GM21367 (cell line): ENCODE results near the gene CACNA1S.

Experiments
- ATAC-seq: cut with Tn5 transposase; IDR thresholded peaks from one replicate; pipeline ENCODE4 v1.9.1; 2021; ENCODE audit not compliant: unreplicated experiment

Gene CACNA1S

DNA sequence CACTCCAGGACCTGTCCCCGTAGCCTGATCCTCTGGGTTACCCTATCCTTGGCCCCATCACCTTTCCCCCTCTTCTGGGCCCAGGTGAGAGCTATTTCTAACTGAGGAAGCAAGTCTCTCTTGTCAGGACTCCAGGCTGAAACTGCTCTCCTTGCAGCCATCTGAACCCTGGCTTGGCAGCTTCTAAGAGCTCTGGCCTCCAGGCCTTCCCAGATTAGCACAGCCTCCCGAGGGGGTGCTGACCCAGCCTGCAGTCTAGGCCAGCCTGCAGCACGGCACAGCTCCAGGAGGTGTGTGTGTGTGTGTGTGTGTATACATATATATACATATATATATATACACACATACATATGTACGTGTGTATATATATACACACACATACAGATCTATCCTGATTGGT, 17.4 kb downstream of the CACNA1S start:
- no peak for ATAC-seq

DNA sequence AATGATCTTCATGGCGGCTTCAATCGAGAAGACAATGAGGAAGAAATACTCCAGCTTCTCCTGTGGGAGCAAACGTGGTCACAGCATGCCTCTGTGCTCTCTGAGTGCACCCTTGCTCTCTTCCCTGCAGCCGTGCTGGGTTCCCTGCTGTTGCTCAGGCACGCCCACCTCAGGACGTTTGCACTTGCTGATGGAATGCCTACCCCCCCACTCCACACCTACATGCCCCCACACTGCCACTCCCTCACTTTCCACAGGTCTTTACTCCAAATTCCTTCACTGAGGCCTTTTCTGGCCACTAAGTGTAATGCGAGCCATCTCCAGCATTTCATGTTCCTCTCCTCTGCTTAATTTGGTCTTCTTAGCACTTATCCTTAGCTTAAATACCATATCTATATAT, 18.3 kb downstream of the CACNA1S start:
- no peak for ATAC-seq

DNA sequence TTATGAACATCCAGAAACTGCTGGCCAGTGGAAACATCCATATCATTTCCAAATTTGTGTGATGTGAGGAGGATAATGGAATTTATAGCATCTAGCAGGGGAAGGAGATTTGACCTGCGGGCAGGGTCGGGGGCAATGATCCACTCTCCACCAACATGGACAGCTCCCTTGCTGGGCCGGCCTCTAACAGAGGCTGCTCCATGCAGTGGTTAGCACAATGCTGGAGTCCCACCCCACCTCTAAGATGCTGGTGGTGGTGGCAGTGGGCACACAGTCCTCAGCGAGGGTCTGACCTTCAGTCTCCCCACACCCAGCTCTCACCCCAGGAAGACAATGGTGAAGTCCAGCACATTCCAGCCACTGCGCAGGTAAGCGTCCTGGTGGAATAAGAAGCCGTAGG, 18.7 kb downstream of the CACNA1S start:
- ATAC-seq: no peak

DNA sequence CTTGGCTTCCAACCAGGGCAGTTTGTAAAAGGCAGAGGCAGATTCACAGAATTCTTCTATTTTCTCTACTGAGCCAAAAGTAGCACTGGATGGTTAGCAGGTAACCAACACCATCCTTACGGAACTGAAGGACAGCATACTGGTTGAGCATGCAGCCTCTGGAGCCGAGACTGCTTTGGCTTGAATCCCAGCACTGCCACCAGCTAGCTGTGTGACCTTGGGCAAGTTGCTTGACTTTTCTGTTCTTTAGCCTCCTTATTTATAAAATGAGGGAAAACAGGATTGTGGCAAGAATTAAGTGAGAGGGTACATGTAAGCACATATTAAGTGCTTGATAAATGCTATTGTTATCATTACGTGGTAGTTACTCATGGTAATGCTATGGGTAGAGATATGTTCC, 19.5 kb downstream of the CACNA1S start:
- no peak for ATAC-seq

DNA sequence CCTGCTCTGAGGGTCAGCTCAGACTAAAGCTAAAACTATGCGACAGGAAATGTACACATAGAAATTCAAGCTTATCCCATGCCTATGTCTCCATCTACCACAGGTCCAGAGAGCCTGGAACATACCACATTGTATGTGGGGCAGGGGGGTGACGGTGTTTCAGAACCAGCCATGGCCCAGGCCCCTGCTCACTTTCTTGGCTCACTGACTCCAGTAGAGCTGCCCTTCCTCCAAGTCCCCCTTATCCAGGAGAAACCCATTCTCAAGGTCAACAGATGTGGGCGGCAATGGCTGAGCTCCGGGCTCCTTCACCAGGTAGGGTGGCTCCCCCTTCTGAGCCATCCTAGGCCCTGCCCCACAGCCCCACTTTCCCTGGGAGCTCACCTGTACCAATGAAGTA, 21.0 kb downstream of the CACNA1S start:
- no peak for ATAC-seq

DNA sequence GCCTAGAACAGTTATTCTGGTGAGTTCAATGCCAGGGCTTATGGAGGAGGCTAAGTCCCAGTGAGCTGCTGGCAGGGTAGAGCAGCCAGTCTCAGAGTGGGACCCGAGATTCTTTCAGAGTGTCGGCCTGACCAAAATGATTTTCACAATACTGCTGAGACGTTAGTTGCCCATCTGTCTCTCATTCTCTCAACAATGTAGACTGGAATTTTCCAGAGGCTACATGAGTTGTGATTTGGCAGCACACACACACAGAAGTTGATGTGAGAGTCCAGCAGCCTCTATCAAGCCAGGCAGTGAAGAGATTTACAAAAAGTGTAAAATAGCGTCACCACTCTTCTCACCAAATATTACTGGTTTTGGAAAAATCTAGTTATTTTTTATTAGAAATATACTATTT, 21.7 kb downstream of the CACNA1S start:
- ATAC-seq: no peak

DNA sequence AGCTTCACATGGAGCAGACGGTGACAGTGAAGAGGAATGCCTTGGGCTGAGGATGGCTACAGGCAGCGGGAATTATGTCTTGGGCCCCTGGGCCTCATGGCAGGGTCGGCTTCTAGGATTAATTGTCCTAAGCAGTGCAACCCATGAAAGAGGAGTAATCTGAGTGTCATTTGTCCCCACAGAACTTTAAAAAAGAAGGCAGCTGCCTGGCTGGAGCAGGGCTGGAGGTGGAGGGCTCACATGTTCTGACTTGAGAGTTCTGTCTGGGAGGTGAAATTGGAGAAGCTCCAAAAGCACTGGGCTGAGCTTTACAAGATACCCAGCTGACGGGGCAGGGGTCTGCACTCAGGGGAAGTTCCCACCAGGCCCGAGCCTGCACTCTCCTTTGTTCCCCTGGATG, 22.6 kb downstream of the CACNA1S start:
- no peak for ATAC-seq

DNA sequence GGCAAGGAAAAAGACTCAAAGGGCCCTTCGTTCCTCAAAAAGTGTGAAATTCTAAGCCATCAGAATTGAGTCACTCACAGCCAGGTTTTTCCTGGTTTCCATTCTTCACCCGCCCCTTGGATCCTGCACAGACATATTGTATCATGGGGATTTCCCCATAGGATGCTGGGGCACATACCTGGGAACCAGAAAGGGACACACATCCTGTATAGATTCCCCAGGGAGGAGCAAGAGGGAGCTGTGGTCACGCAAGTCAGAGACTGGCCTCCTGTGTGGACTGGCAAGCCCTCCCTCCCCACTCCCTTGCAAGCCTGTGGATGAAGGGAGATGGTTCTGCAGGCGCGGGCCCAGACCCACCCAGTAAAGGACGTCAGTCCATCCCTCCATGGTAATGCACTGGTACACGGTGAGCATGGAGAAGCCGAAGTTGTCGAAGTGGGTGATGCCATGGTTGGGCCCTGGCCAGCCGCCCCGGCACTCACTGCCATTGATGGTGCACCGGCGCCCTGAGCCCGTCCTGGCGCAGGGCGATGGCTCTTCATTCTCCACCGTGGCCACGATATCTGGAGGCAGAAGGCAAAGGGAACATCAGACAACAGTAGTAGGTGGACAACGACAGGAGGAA, 23.2 kb downstream of the CACNA1S start:
- ATAC-seq: no peak

DNA sequence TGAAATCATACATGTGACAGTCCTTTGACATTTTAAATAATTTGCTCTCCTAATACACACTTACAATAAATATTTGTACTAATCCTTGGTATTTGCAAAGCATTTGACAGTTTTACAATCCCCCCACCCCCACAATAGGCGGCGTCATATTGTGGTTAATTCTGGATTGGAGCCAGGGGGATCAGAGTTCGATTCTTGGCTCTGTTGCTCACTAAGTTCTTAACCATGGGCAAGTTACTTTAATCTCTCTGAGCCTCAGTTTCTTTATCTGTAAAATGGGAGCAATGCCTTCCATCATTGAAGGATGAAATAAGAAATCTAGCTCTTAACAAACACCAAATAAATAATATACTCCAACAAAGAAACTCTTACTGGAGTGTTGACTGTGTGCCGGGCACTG, 23.8 kb downstream of the CACNA1S start:
- ATAC-seq: no peak

DNA sequence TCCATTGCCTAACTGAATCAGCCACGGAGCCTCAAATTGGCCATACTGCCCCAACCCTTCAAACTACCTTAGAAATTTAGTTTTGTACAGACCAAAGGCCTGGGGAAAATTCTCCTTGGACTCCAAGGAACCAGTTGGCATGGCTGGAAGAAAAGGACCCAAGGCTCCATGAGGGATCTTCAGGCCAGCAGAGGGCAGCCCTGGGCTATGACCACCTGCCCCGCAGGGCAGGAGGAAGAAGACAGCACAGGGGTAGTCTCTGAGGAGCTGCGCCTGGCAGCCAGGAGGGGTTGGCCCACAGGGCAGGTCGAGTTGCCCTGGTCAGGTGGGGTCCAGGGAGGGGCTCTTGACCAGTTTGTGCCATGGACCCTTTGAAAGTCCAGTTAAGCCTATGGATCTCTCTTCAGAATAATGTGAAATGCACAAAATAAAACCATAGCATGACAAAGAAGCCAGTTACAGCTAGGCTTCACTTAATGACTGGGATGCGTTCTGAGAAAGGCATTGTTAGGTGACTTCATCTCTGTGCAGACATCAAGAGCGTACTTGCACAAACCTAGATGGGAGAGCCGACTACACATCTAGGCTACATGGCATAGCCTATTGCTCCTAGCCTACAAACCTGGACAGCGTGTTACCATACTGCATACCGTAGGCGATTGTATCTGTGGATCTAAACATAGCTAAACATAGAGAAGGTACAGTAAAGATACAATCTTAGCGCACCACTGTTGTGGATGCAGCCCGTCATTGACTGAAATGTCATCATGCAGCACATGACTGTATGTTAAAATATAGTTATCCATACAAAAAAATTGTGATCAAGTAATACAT, 26.1 kb downstream of the CACNA1S start:
- ATAC-seq: no peak

DNA sequence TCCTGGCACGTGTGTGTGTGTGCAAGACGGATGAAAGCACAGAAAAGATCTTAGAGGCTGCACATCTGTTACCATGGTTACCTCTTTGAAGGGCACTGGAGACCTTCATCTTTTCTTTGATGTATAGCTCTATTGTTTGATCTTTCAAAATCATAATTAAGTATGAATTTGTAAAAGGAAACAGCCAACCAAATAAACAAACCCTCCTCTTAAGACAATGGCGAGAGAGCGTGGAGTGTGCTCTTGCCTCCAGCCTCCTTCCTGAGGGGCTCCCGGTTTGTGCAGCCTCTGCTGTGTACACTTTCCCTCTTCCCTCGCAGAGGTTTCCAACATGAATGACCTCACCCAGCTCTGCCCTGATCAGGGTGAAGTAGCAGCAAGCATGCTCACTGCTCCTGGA, 27.9 kb downstream of the CACNA1S start:
- no peak for ATAC-seq

DNA sequence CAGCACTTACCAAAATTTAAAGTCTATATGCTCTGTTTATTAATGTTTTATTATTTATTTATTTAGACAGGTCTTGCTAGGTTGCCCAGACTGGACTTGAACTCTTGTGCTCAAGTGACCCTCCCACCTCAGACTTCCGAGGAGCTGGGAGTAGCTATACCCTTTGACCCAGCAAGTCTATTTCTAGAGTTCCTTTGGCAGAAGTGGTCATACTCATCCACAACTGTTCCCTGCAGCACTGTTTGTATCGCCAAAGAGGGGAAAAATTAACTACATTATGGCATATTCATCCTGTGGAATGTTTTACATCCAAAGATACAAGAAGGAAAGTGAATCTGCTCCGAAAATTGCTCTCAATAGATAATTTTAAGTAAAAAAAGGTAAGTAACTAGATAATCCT, 28.5 kb downstream of the CACNA1S start:
- no peak for ATAC-seq

DNA sequence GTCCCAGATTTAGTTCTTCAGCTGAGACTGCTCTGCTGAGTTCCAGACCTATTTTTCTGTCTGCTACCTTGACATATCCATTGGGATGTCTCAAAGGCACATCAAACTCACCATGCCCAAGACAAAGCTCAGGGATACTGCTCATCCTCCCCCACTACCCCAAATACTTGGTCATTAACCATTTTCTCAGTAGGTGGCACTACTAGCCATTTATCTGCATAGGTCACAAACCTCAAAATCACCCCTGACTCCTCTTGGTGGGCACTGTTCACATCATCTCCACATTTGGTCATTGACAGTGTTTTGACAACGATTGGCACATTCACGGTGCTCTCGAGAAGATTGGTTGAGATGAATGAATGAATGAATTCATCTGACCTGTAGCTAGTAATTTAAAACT, 32.1 kb downstream of the CACNA1S start:
- no peak for ATAC-seq

DNA sequence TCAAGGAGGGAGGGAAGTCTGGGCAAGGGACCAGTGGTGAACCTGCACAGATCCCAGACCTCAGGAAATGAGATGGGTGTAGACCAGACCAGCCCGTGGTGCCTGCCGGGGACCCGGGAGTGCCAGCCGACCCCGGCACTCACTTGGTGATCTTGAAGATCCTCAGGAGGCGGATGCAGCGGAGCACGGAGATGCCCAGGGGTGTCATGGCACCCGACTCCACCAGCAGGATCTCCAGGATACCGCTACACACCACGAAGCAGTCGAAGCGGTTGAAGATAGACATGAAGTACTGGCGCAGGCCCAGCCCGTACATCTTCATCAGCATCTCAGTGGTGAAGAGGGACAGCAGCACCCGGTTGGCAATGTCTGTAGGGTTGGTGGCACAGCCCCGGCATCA, 34.5 kb downstream of the CACNA1S start:
- no peak for ATAC-seq

DNA sequence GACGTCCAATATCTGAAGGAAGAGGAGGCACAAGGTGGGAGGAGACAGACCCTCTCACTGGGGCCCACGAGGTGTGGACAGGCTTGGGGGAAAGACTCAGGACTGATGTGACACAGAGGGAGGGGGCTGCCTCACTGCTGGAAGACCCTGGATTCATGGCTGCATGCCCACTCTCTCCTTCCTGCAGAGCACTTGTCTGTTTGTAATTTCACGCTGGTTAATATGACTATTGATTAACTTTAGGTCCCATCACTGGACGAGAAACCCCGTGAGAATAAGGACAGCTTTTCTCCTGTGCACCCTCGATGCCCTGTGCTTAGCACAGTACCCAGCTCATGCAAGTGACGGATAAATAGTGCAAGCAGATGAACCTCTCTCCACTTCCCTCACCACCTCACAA, 35.1 kb downstream of the CACNA1S start:
- no peak for ATAC-seq

DNA sequence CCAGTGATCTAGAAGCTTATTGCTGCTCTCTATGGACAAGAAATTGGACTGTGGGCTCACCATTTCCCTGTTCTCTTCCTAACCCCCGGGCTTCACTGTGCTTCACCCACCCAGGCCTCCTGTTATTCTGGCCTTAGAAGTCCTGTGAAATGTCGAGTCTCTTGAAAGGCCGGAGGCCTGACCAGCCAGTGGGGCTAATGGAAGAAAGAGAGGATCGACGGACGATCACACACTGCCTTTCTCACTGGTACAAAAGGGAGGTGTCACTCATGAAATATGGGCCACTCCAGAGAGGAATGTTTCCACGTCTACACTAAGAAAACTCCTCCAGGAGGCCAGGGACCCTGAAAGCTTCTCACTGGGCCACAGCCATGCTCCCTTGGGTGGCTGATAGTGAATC, 36.1 kb downstream of the CACNA1S start:
- no peak for ATAC-seq

DNA sequence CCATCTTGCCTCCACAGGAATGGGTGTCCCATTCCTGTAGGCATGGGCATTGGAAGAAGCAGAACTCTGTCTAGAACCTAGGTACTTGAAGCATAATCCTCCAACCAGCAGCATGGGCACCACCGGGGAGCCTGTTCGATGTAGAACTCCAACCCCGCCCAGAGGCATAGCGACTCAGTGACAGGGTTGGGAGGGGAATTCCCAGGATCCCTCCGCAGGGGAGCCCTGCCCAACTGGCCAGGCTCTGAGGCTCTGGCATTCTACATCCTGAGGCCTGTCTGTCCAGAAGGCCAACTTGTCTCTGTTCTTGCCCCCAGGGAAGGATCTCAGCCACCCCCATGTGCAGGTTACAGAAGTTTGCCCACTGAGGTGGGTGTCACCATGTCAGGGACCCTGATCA, 38.2 kb downstream of the CACNA1S start:
- ATAC-seq: no peak

DNA sequence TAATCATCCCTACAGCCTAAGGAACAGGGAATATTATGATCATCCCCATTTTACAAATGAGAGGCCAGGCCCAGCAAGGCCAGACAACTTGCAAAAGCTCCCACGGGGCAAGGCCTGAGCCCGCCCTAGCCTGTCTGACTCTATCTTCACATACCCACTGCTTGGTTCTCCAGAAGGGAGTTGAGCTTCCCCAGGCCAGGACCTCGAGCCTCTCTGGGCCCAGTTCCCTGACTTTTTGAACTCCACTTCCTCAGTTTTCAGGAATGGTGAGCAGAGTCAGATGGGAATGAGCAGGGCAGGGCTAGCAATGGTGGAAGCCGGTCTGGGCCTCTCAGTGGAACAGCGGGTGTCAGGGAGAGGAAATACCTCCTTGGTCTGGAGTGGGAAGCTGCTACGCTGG, 39.3 kb downstream of the CACNA1S start:
- ATAC-seq: no peak

DNA sequence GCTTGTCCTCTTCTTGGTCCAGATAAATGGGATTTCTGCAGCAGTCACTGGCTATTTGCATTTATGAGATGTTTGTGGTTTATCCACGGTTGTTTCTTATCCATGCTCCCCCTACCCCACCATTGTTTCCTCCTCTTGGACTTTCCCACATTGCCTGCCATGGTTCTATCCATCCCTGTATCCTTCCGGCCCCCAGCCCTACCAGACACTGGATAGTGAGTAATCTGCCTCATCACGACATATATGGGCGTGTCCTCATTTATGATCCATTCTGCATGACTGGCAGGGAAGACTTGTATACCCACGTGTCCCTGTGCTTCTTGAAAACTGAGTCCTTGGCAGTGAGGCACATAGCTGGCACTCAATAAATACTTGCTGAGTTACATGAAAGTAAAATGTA, 40.1 kb downstream of the CACNA1S start:
- no peak for ATAC-seq

DNA sequence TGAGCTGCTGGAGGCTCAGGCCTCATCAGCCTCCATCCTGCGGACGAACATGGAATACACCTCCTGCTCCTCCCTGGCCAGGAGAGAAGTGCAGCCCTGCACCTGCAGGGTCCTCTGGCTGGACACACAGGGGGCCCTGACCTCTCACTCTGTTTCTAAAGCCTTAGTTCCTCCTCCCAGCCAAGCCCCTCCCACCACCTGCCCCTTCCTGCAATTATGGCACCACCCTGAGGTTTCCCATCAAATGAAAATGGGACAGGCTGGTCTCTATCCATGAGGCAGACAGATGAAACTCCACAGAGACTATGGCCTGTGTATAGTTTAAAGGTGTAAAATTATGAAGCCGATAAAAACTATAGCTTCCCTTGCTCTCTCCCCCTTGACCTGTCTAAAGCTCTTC, 42.6 kb downstream of the CACNA1S start:
- no peak for ATAC-seq

DNA sequence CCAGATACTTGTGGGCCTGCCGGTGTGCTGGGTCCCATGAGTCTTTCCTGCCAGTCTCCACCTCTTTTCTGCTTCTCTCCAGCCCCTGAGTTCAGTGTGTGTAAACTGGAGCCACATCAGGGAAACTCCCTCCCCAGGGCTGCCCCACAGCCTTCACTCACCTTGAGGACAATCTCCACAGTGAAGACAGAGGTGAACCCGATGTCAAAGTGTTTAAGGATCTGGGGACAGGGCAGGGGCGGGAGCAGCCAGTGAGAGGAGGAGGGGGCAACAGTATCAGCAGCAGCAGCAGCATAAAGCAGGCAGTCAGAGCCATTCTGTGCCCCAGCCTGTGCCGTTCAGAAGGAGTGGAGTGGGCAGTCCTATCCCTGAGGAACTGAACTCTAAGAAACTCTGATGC, 43.2 kb downstream of the CACNA1S start:
- ATAC-seq: no peak

DNA sequence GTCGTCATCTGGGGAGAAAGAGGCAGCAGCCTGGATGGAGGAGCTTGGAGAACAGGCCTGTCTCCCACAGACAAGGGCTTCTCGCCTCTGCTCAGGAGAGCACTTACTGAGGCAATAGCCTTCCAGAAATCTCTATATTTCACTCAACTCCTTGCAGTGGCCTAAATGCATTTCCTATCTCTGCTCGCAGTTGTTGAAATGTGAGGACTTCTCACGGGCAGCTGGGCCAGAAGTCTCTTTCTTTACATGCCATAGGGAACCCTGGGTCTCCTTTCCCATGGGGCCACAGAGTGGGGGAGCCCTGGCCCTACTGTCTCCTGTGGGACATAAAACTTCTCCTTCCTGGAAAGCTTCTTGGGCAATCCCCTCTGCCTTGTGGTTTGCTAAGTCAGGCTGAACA, 45.2 kb downstream of the CACNA1S start:
- no peak for ATAC-seq

DNA sequence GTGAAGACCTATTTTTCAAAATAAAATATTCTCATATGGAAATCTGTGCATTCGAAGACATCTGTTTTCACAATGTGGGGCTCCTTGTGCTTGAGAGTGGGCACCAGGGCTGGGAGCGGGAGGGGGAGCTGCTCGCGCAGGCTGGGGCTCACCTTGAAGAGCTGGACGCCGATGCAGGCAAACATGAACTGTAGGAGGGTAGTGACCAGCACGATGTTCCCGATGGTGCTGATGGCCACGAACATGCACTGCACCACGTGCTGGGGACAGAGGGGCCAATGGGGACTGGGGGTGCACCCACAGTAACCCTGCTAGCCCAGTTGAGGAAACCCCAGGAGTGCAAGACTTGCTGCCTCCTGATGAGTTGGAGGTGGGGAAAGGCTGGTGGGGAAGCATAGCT, 46.5 kb downstream of the CACNA1S start:
- no peak for ATAC-seq
